IMR-90 (cell line): ENCODE results near the gene CMTM6.

ENCODE experiments used
- BHLHE40 ChIP-seq: fragments of 150-350 bp; IDR thresholded peaks from 2 replicates; pipeline ENCODE4 v1.6.1; 2016; ENCODE audit warnings: mild to moderate bottlenecking, low read depth, low read length
- CTCF ChIP-seq: conservative IDR thresholded peaks from 2 replicates; pipeline ENCODE4 v1.5.1; 2012; ENCODE audit warnings: mild to moderate bottlenecking, low read depth, low read length, improper control_type of control experiment
- FOS ChIP-seq: fragments of 150-350 bp; IDR thresholded peaks from 2 replicates; pipeline ENCODE4 v1.6.1; 2016; ENCODE audit warnings: low read depth, low read length
- MAFK ChIP-seq: IDR thresholded peaks from 2 replicates; pipeline ENCODE4 v1.6.1; 2012; ENCODE audit warnings: low read depth, low read length, improper control_type of control experiment
- MXI1 ChIP-seq: IDR thresholded peaks from 2 replicates; pipeline ENCODE4 v1.6.1; 2012; ENCODE audit warnings: low read depth, mild to moderate bottlenecking, low read length, moderate library complexity, borderline replicate concordance
- NFE2L2 ChIP-seq: fragments of 150-350 bp; IDR thresholded peaks from 2 replicates; pipeline ENCODE4 v1.6.1; 2016; ENCODE audit warnings: low read depth, mild to moderate bottlenecking, low read length
- POLR2A ChIP-seq: IDR thresholded peaks from 2 replicates; pipeline ENCODE4 v1.6.1; 2012; ENCODE audit warnings: mild to moderate bottlenecking, low read depth, low read length
- RCOR1 ChIP-seq: IDR thresholded peaks from 2 replicates; pipeline ENCODE4 v1.6.1; 2012; ENCODE audit warnings: mild to moderate bottlenecking, low read length, improper control_type of control experiment; ENCODE audit not compliant: insufficient replicate concordance
- USF2 ChIP-seq: fragments of 150-350 bp; IDR thresholded peaks from 2 replicates; pipeline ENCODE4 v1.6.1; 2017; ENCODE audit warnings: mild to moderate bottlenecking, antibody characterized with exemption, low read length, low read depth

GRCh38 chr3:32469151-32469874 is 33.3 kb downstream of the CMTM6 start:
- TF ChIP-seq CTCF (no peak), NFE2L2 (no peak), POLR2A (no peak), MAFK (no peak), USF2 (no peak), MXI1 (no peak), RCOR1 (no peak), BHLHE40 (no peak), FOS (no peak)
